ENCODE data around the gene ADGRA1.

DNA sequence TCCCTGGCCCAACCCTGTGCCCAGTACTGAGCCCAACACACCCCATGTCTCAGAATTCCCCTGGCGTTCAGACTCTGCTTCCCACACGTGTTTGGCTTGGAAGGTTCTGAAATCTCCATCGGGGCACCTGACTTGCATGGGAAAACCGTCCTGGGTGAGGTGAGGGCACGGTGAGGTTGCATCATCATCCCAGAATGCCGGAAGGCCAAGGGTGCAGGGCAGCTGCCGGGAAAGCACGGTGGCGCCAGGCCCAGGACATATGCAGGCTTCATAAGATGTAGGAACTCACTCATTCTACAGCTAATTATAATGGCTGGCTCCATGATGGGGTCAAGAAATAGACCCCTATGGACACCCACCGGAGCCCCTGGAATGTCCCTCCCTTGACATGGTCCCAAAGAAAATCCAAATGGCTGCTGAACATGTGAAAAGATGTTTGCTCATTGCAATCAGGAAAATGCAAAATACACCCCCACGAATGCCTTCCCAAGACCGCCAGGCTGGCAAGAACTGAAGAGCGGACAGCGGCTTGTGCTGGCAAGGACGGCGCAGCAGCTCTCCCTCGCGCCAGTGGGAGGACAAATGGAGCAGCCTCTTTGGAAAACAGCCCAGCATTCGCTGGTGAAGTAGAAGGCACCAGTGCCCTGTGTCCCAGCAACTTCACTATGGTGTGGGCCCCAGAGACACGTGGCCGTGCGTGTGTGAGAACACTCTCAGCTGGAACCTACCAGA is 74.6 kb downstream of the ADGRA1 start:
- no peak for TF ChIP-seq EZH2phosphoT487 (IDR thresholded peaks at IDR 0.05; ENCODE audit: borderline replicate concordance)
- TF ChIP-seq, protein P1, sequence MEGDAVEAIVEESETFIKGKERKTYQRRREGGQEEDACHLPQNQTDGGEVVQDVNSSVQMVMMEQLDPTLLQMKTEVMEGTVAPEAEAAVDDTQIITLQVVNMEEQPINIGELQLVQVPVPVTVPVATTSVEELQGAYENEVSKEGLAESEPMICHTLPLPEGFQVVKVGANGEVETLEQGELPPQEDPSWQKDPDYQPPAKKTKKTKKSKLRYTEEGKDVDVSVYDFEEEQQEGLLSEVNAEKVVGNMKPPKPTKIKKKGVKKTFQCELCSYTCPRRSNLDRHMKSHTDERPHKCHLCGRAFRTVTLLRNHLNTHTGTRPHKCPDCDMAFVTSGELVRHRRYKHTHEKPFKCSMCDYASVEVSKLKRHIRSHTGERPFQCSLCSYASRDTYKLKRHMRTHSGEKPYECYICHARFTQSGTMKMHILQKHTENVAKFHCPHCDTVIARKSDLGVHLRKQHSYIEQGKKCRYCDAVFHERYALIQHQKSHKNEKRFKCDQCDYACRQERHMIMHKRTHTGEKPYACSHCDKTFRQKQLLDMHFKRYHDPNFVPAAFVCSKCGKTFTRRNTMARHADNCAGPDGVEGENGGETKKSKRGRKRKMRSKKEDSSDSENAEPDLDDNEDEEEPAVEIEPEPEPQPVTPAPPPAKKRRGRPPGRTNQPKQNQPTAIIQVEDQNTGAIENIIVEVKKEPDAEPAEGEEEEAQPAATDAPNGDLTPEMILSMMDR (conservative IDR thresholded peaks at IDR 0.05; ENCODE audit: low read length), result no peak
